HepG2 (cell line): ENCODE results near the gene ALS2CL.

ENCODE experiments used
- CHD4 ChIP-seq: fragments of 200-600 bp; sonication (generic); IDR thresholded peaks from 2 replicates; pipeline ENCODE4 v1.7.0; 2017; ENCODE audit warnings: mild to moderate bottlenecking, low read length, borderline replicate concordance
- CREB1 ChIP-seq, 2 experiments: fragments of 450-650 bp in 1 of 2; IDR thresholded peaks; 2 replicates each; pipeline ENCODE4 v1.6.1; 2016 to 2017; ENCODE audit warnings: control low read depth in 1 of 2, mild to moderate bottlenecking in 1 of 2, missing compliant biosample characterization in 1 of 2, missing genetic modification characterization in 1 of 2
- E2F5 ChIP-seq: sonication (generic); formaldehyde crosslinking; conservative IDR thresholded peaks from 2 replicates; pipeline ENCODE4 v1.4.0; 2020; ENCODE audit warnings: missing genetic modification reagents
- JUNB ChIP-seq: sonication (generic); formaldehyde crosslinking; IDR thresholded peaks from 2 replicates; pipeline ENCODE4 v1.8.0; 2022; ENCODE audit warnings: missing genetic modification reagents, mild to moderate bottlenecking, borderline replicate concordance
- MTF2 ChIP-seq: sonication (generic); formaldehyde crosslinking; IDR thresholded peaks from 2 replicates; pipeline ENCODE4 v1.5.0; 2020; ENCODE audit warnings: missing genetic modification reagents, borderline replicate concordance
- PAF1 ChIP-seq: IDR thresholded peaks from 2 replicates; pipeline ENCODE4 v1.6.1; 2016; ENCODE audit warnings: missing genetic modification reagents, missing compliant biosample characterization
- RAD21 ChIP-seq: fragments of 450-650 bp; formaldehyde crosslinking; IDR thresholded peaks from 2 replicates; pipeline ENCODE4 v1.5.0; 2020; ENCODE audit warnings: mild to moderate bottlenecking

- TF ChIP-seq MTF2 = no peak
- no peak for TF ChIP-seq CHD4
- no peak for TF ChIP-seq CREB1 (IDR thresholded peaks at IDR 0.05)
- TF ChIP-seq CREB1 (CRISPR knock-in tag; IDR thresholded peaks at IDR 0.05) = no peak
- TF ChIP-seq PAF1 = no peak
- TF ChIP-seq RAD21 (CRISPR knock-in tag) = no peak
- TF ChIP-seq E2F5 (CRISPR knock-in tag) = no peak
- no peak for TF ChIP-seq JUNB (CRISPR knock-in tag)
Observed at GRCh38 chr3:46649436-46649835, 44.0 kb downstream of the ALS2CL start.
